ENCODE measurements around the gene PI4K2A.
"Not testable (repeated sequence)": the region's sequence is repeated elsewhere in the genome, so short reads cannot be mapped to it uniquely, and the experiment has no call there.

PI4K2A gene

GRCh38 chr10:97649405-97649750 lies 8.9 kb downstream of the PI4K2A start:
- not testable (repeated sequence) for H3K27me3 ChIP-seq (ENCODE audit: low read depth, low read length); H3K4me1 ChIP-seq (ENCODE audit: control insufficient read depth in 1 of 2, insufficient read depth in 2 of 2, low read length in 2 of 2); H3K4me3 ChIP-seq (ENCODE audit: low read depth in 1 of 2, low read length in 2 of 2); H3K9me3 ChIP-seq (ENCODE audit: control insufficient read depth in 1 of 2, low read length in 2 of 2)
- Histone ChIP-seq H3K27ac (ENCODE audit: low read length) (peak overlapping the region; percentile 78), H3K36me3 (ENCODE audit: control insufficient read depth in 1 of 2, insufficient read depth in 2 of 2, low read length in 2 of 2) (peaks cover 16 to 29% of the 10 kb centered on the region in 2 donors)

- peaks cover 20 to 24% of the 10 kb centered on the region in 2 donors for H3K36me3 ChIP-seq (ENCODE audit: control insufficient read depth in 1 of 2, insufficient read depth in 2 of 2, low read length in 2 of 2)
- no peaks in the 10 kb centered on the region for H3K27me3 ChIP-seq (ENCODE audit: low read depth, low read length)
- no peaks in the 10 kb centered on the region for H3K4me1 ChIP-seq (ENCODE audit: control insufficient read depth in 1 of 2, insufficient read depth in 2 of 2, low read length in 2 of 2)
- H3K9me3 ChIP-seq (ENCODE audit: control insufficient read depth in 1 of 2, low read length in 2 of 2) = no peaks in the 10 kb centered on the region
- H3K27ac ChIP-seq (ENCODE audit: low read length) = no peak overlapping the region
- H3K4me3 ChIP-seq (ENCODE audit: low read depth in 1 of 2, low read length in 2 of 2) = no peak overlapping the region
Observed at GRCh38 chr10:97650726-97651125, 10.3 kb downstream of the PI4K2A start.

GRCh38 chr10:97651773-97652172 lies 11.3 kb downstream of the PI4K2A start:
- peaks cover 30 to 34% of the 10 kb centered on the region in 2 donors for H3K36me3 ChIP-seq (ENCODE audit: control insufficient read depth in 1 of 2, insufficient read depth in 2 of 2, low read length in 2 of 2)
- no peaks in the 10 kb centered on the region for H3K4me1 ChIP-seq (ENCODE audit: control insufficient read depth in 1 of 2, insufficient read depth in 2 of 2, low read length in 2 of 2)
- H3K27ac ChIP-seq (ENCODE audit: low read length) = no peak overlapping the region
- no peaks in the 10 kb centered on the region for H3K9me3 ChIP-seq (ENCODE audit: control insufficient read depth in 1 of 2, low read length in 2 of 2)
- H3K27me3 ChIP-seq (ENCODE audit: low read depth, low read length) = no peaks in the 10 kb centered on the region
- no peak overlapping the region for H3K4me3 ChIP-seq (ENCODE audit: low read depth in 1 of 2, low read length in 2 of 2)

GRCh38 chr10:97656777-97657176 lies 16.3 kb downstream of the PI4K2A start:
- Histone ChIP-seq H3K9me3 (ENCODE audit: control insufficient read depth in 1 of 2, low read length in 2 of 2) (no peaks in the 10 kb centered on the region), H3K4me3 (ENCODE audit: low read depth in 1 of 2, low read length in 2 of 2) (no peak overlapping the region), H3K4me1 (ENCODE audit: control insufficient read depth in 1 of 2, insufficient read depth in 2 of 2, low read length in 2 of 2) (no peaks in the 10 kb centered on the region), H3K36me3 (ENCODE audit: control insufficient read depth in 1 of 2, insufficient read depth in 2 of 2, low read length in 2 of 2) (peaks cover 28 to 52% of the 10 kb centered on the region in 2 donors), H3K27me3 (ENCODE audit: low read depth, low read length) (no peaks in the 10 kb centered on the region), H3K27ac (ENCODE audit: low read length) (no peak overlapping the region)

- Histone ChIP-seq H3K36me3 (ENCODE audit: control insufficient read depth in 1 of 2, insufficient read depth in 2 of 2, low read length in 2 of 2) (peaks cover 33 to 59% of the 10 kb centered on the region in 2 donors), H3K27me3 (ENCODE audit: low read depth, low read length) (no peaks in the 10 kb centered on the region), H3K4me3 (ENCODE audit: low read depth in 1 of 2, low read length in 2 of 2) (no peak overlapping the region), H3K4me1 (ENCODE audit: control insufficient read depth in 1 of 2, insufficient read depth in 2 of 2, low read length in 2 of 2) (no peaks in the 10 kb centered on the region), H3K9me3 (ENCODE audit: control insufficient read depth in 1 of 2, low read length in 2 of 2) (no peaks in the 10 kb centered on the region), H3K27ac (ENCODE audit: low read length) (no peak overlapping the region)
Observed at GRCh38 chr10:97659589-97659988, 19.1 kb downstream of the PI4K2A start.

- no peak overlapping the region for H3K4me3 ChIP-seq (ENCODE audit: low read depth in 1 of 2, low read length in 2 of 2)
- H3K27me3 ChIP-seq (ENCODE audit: low read depth, low read length) = no peaks in the 10 kb centered on the region
- no peaks in the 10 kb centered on the region for H3K4me1 ChIP-seq (ENCODE audit: control insufficient read depth in 1 of 2, insufficient read depth in 2 of 2, low read length in 2 of 2)
- H3K9me3 ChIP-seq (ENCODE audit: control insufficient read depth in 1 of 2, low read length in 2 of 2) = no peaks in the 10 kb centered on the region
- peaks cover 38 to 62% of the 10 kb centered on the region in 2 donors for H3K36me3 ChIP-seq (ENCODE audit: control insufficient read depth in 1 of 2, insufficient read depth in 2 of 2, low read length in 2 of 2)
- no peak overlapping the region for H3K27ac ChIP-seq (ENCODE audit: low read length)
Observed at GRCh38 chr10:97664282-97664850, 23.9 kb downstream of the PI4K2A start.

GRCh38 chr10:97666992-97667391 lies 26.5 kb downstream of the PI4K2A start:
- no peak overlapping the region for H3K27ac ChIP-seq (ENCODE audit: low read length)
- no peaks in the 10 kb centered on the region for H3K27me3 ChIP-seq (ENCODE audit: low read depth, low read length)
- H3K4me1 ChIP-seq (ENCODE audit: control insufficient read depth in 1 of 2, insufficient read depth in 2 of 2, low read length in 2 of 2) = no peaks in the 10 kb centered on the region
- H3K36me3 ChIP-seq (ENCODE audit: control insufficient read depth in 1 of 2, insufficient read depth in 2 of 2, low read length in 2 of 2) = peaks cover 43 to 70% of the 10 kb centered on the region in 2 donors
- H3K4me3 ChIP-seq (ENCODE audit: low read depth in 1 of 2, low read length in 2 of 2) = no peak overlapping the region
- H3K9me3 ChIP-seq (ENCODE audit: control insufficient read depth in 1 of 2, low read length in 2 of 2) = no peaks in the 10 kb centered on the region

- no peaks in the 10 kb centered on the region for H3K4me1 ChIP-seq (ENCODE audit: control insufficient read depth in 1 of 2, insufficient read depth in 2 of 2, low read length in 2 of 2)
- H3K4me3 ChIP-seq (ENCODE audit: low read depth in 1 of 2, low read length in 2 of 2) = no peak overlapping the region
- H3K36me3 ChIP-seq (ENCODE audit: control insufficient read depth in 1 of 2, insufficient read depth in 2 of 2, low read length in 2 of 2) = peaks cover 39 to 67% of the 10 kb centered on the region in 2 donors
- H3K9me3 ChIP-seq (ENCODE audit: control insufficient read depth in 1 of 2, low read length in 2 of 2) = no peaks in the 10 kb centered on the region
- no peaks in the 10 kb centered on the region for H3K27me3 ChIP-seq (ENCODE audit: low read depth, low read length)
- no peak overlapping the region for H3K27ac ChIP-seq (ENCODE audit: low read length)
Observed at GRCh38 chr10:97667463-97667862, 27.0 kb downstream of the PI4K2A start.

- Histone ChIP-seq H3K27ac (ENCODE audit: low read length) (no peak overlapping the region), H3K4me1 (ENCODE audit: control insufficient read depth in 1 of 2, insufficient read depth in 2 of 2, low read length in 2 of 2) (no peaks in the 10 kb centered on the region), H3K36me3 (ENCODE audit: control insufficient read depth in 1 of 2, insufficient read depth in 2 of 2, low read length in 2 of 2) (peaks cover 46 to 64% of the 10 kb centered on the region in 2 donors), H3K4me3 (ENCODE audit: low read depth in 1 of 2, low read length in 2 of 2) (no peak overlapping the region), H3K27me3 (ENCODE audit: low read depth, low read length) (no peaks in the 10 kb centered on the region), H3K9me3 (ENCODE audit: control insufficient read depth in 1 of 2, low read length in 2 of 2) (no peaks in the 10 kb centered on the region)
Observed at GRCh38 chr10:97669571-97669970, 29.1 kb downstream of the PI4K2A start.

- H3K36me3 ChIP-seq (ENCODE audit: control insufficient read depth in 1 of 2, insufficient read depth in 2 of 2, low read length in 2 of 2) = peaks cover 55 to 65% of the 10 kb centered on the region in 2 donors
- no peaks in the 10 kb centered on the region for H3K4me1 ChIP-seq (ENCODE audit: control insufficient read depth in 1 of 2, insufficient read depth in 2 of 2, low read length in 2 of 2)
- no peak overlapping the region for H3K27ac ChIP-seq (ENCODE audit: low read length)
- no peak overlapping the region for H3K4me3 ChIP-seq (ENCODE audit: low read depth in 1 of 2, low read length in 2 of 2)
- no peaks in the 10 kb centered on the region for H3K27me3 ChIP-seq (ENCODE audit: low read depth, low read length)
- H3K9me3 ChIP-seq (ENCODE audit: control insufficient read depth in 1 of 2, low read length in 2 of 2) = no peaks in the 10 kb centered on the region
Observed at GRCh38 chr10:97673736-97674525, 33.5 kb downstream of the PI4K2A start.

GRCh38 chr10:97675222-97675621 lies 34.8 kb downstream of the PI4K2A start:
- Histone ChIP-seq H3K9me3 (ENCODE audit: control insufficient read depth in 1 of 2, low read length in 2 of 2) (no peaks in the 10 kb centered on the region), H3K36me3 (ENCODE audit: control insufficient read depth in 1 of 2, insufficient read depth in 2 of 2, low read length in 2 of 2) (peaks cover 49 to 60% of the 10 kb centered on the region in 2 donors), H3K4me1 (ENCODE audit: control insufficient read depth in 1 of 2, insufficient read depth in 2 of 2, low read length in 2 of 2) (no peaks in the 10 kb centered on the region), H3K27ac (ENCODE audit: low read length) (no peak overlapping the region), H3K4me3 (ENCODE audit: low read depth in 1 of 2, low read length in 2 of 2) (no peak overlapping the region), H3K27me3 (ENCODE audit: low read depth, low read length) (no peaks in the 10 kb centered on the region)

Data from muscle layer of duodenum (tissue), 2 donors.